Loucy (cell line): Measurements from ENCODE around the gene ANKS3.
A peak's percentile ranks its signal among the peaks of the same experiment; 100 is the strongest.

Source experiments
- H2AFZ ChIP-seq: fragments of 200-600 bp; sonication (generic); 2 replicates; pipeline ENCODE4 v1.6.0; 2016; ENCODE audit warnings: antibody characterized with exemption, mild to moderate bottlenecking, low read length, moderate library complexity
- H3F3A ChIP-seq: fragments of 200-600 bp; 2 replicates; pipeline ENCODE4 v1.6.0; 2016; ENCODE audit warnings: antibody characterized with exemption, low read depth, mild to moderate bottlenecking
- H3K27me3 ChIP-seq: fragments of 200-600 bp; sonication (generic); 2 replicates; pipeline ENCODE4 v1.6.1; 2014; ENCODE audit warnings: low read length, mild to moderate bottlenecking; ENCODE audit not compliant: insufficient read depth, poor library complexity, severe bottlenecking
- H3K36me3 ChIP-seq: fragments of 200-600 bp; sonication (generic); 2 replicates; pipeline ENCODE4 v1.6.1; 2016; ENCODE audit warnings: low read length; ENCODE audit not compliant: insufficient read depth
- H3K4me1 ChIP-seq: fragments of 200-600 bp; sonication (generic); 2 replicates; pipeline ENCODE4 v1.5.1; 2014; ENCODE audit warnings: low read length, mild to moderate bottlenecking; ENCODE audit not compliant: insufficient read depth, poor library complexity, severe bottlenecking
- H3K4me2 ChIP-seq: fragments of 200-600 bp; sonication (generic); 2 replicates; pipeline ENCODE4 v1.6.0; 2014; ENCODE audit warnings: antibody characterized with exemption, low read length, low read depth, mild to moderate bottlenecking; ENCODE audit not compliant: poor library complexity, severe bottlenecking
- H3K4me3 ChIP-seq: fragments of 200-600 bp; sonication (generic); 2 replicates; pipeline ENCODE4 v1.5.1; 2014; ENCODE audit warnings: low read length, mild to moderate bottlenecking, mixed read lengths; ENCODE audit not compliant: poor library complexity, severe bottlenecking
- H3K79me2 ChIP-seq: fragments of 200-600 bp; sonication (generic); 2 replicates; pipeline ENCODE4 v1.6.1; 2014; ENCODE audit warnings: low read length; ENCODE audit not compliant: insufficient read depth
- H3K9ac ChIP-seq: fragments of 200-600 bp; sonication (generic); 2 replicates; pipeline ENCODE4 v1.6.0; 2014; ENCODE audit warnings: mild to moderate bottlenecking, low read depth, low read length, moderate library complexity; ENCODE audit not compliant: poor library complexity, severe bottlenecking
- H3K9me2 ChIP-seq: fragments of 200-600 bp; sonication (generic); replicated peaks from 2 replicates; pipeline ENCODE4 v1.6.1; 2016; ENCODE audit warnings: low read depth, low read length, mixed read lengths
- H3K9me3 ChIP-seq: fragments of 200-600 bp; sonication (generic); 2 replicates; pipeline ENCODE4 v1.6.1; 2014; ENCODE audit warnings: mild to moderate bottlenecking, antibody characterized with exemption, low read length, low read depth; ENCODE audit not compliant: insufficient read depth
- H4K20me1 ChIP-seq: fragments of 200-600 bp; sonication (generic); 2 replicates; pipeline ENCODE4 v1.6.0; 2014; ENCODE audit warnings: antibody characterized with exemption, low read length, mild to moderate bottlenecking; ENCODE audit not compliant: insufficient read depth, poor library complexity, severe bottlenecking
- EZH2phosphoT487 ChIP-seq: fragments of 200-600 bp; IDR thresholded peaks from 2 replicates; pipeline ENCODE4 v1.6.1; 2018; ENCODE audit warnings: antibody characterized with exemption, mild to moderate bottlenecking, moderate library complexity, borderline replicate concordance
- TF ChIP-seq, protein P1 (sequence below): fragments of 200-600 bp; sonication (generic); conservative IDR thresholded peaks from 2 replicates; pipeline ENCODE4 v1.5.1; 2014; ENCODE audit warnings: mild to moderate bottlenecking, antibody characterized with exemption, low read length

The ANKS3 gene

DNA sequence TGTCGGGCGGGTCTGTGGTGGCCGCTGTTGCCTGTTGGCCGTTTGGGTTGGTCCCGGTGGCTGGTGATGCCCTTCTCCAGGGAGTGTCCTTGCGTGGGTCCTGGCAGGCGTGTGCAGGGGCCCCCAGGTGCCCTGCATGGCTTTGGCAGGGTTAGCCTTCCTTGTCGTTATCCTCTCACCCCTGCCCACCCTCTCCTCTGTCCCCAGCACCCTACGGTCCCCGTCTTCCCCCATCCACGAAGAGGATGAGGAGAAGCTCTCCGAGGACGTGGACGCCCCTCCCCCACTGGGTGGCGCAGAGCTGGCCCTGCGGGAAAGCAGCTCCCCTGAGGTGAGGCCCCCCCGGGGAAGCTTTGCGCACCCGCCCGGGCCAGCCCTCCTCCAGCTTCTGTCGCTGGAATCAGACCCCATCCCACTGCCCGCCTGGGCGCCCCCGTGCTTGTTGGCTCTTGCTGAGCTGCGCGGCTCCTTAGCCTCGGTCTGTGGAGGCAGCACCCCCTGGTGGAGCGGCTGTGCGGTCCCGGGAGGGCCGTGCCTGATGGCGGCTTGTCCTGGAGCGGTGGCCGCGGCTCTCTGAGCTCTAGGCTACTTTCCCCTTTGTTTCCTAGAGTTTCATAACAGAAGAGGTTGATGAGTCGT is 51.3 kb downstream of the ANKS3 start:
- Histone ChIP-seq H3K4me2 (no peak overlapping the region), H3K27me3 (no peaks in the 10 kb centered on the region), H4K20me1 (no peaks in the 10 kb centered on the region), H3K36me3 (no peaks in the 10 kb centered on the region), H2AFZ (no peak overlapping the region), H3K4me1 (no peaks in the 10 kb centered on the region), H3K4me3 (no peak overlapping the region), H3K9me3 (no peaks in the 10 kb centered on the region), H3F3A (no peaks in the 10 kb centered on the region), H3K9ac (no peak overlapping the region), H3K9me2 (no peaks in the 10 kb centered on the region), H3K79me2 (no peaks in the 10 kb centered on the region)
- no peak for TF ChIP-seq EZH2phosphoT487
- TF ChIP-seq, protein P1, sequence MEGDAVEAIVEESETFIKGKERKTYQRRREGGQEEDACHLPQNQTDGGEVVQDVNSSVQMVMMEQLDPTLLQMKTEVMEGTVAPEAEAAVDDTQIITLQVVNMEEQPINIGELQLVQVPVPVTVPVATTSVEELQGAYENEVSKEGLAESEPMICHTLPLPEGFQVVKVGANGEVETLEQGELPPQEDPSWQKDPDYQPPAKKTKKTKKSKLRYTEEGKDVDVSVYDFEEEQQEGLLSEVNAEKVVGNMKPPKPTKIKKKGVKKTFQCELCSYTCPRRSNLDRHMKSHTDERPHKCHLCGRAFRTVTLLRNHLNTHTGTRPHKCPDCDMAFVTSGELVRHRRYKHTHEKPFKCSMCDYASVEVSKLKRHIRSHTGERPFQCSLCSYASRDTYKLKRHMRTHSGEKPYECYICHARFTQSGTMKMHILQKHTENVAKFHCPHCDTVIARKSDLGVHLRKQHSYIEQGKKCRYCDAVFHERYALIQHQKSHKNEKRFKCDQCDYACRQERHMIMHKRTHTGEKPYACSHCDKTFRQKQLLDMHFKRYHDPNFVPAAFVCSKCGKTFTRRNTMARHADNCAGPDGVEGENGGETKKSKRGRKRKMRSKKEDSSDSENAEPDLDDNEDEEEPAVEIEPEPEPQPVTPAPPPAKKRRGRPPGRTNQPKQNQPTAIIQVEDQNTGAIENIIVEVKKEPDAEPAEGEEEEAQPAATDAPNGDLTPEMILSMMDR: 0 out of 2 replicates have a peak, but pooled peaks have one; percentile 27

DNA sequence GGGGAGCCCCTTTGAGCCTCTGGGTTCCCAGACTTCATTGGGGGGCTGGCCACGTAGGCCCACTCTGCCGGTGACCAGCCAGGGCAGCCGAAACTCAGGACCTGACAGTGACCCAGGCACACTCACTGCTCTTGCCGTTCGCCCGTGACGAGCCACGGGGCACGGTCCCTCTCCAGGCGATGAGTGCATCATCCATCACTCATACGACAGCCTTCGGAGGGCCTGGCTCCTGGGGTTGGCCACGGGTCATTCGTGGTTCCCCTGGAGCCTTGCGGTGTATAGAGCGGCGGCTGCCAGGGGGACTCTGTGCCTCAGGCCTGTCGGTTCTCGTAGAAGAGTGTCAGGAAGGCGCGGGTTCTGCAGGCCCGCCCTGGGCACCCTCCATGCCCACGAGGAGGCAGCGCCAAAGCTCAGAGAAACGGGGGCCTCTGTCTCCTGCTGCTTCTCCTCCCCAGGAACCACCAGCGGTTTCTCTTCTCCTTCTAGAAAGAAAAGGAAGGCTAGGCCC is 51.9 kb downstream of the ANKS3 start:
- H3K9me3 ChIP-seq: no peaks in the 10 kb centered on the region
- H3F3A ChIP-seq: no peaks in the 10 kb centered on the region
- no peak overlapping the region for H3K4me3 ChIP-seq
- TF ChIP-seq EZH2phosphoT487: no peak
- TF ChIP-seq, protein P1: no peak
- H3K4me1 ChIP-seq: no peaks in the 10 kb centered on the region
- H3K79me2 ChIP-seq: no peaks in the 10 kb centered on the region
- no peaks in the 10 kb centered on the region for H4K20me1 ChIP-seq
- no peak overlapping the region for H3K9ac ChIP-seq
- no peaks in the 10 kb centered on the region for H3K36me3 ChIP-seq
- no peak overlapping the region for H3K4me2 ChIP-seq
- no peaks in the 10 kb centered on the region for H3K27me3 ChIP-seq
- no peak overlapping the region for H2AFZ ChIP-seq
- no peaks in the 10 kb centered on the region for H3K9me2 ChIP-seq

DNA sequence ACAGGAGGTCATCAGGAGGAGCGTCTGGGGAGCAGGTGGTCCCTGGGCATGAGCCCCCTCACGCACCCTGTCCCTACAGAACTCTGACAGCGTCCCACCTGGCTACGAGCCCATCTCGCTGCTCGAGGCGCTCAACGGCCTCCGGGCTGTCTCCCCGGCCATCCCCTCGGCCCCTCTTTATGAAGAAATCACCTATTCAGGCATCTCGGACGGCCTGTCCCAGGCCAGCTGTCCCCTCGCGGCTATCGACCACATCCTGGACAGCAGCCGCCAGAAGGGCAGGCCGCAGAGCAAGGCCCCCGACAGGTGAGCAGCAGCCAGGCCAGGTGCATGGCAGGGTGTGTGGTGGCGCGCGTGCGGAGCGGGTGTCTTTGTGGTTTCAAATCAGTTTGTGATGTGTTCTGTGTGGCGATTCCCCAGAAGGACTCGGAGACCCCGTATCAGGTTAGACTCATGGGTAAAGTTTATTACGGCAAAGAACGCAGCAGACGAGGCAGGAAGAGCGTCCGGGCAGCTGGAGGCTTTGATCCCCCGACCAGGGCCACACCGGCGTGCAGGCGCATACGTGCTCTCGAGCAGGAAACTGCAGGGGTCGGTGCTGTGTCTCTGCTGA is 52.5 kb downstream of the ANKS3 start:
- Histone ChIP-seq H3F3A (no peaks in the 10 kb centered on the region), H3K9me2 (no peaks in the 10 kb centered on the region), H3K9ac (no peak overlapping the region), H3K79me2 (no peaks in the 10 kb centered on the region), H3K4me3 (no peak overlapping the region), H3K36me3 (no peaks in the 10 kb centered on the region), H4K20me1 (no peaks in the 10 kb centered on the region), H3K4me1 (peaks cover 3% of the 10 kb centered on the region), H3K9me3 (no peaks in the 10 kb centered on the region), H3K4me2 (no peak overlapping the region), H3K27me3 (no peaks in the 10 kb centered on the region), H2AFZ (no peak overlapping the region)
- TF ChIP-seq, protein P1: no peak
- TF ChIP-seq EZH2phosphoT487: no peak
